NCI-H1417 treated with DMSO at 0.1 percent for 48 hours (cell line): ENCODE data around the gene SLC22A13.
"Not testable (repeated sequence)": the region's sequence is repeated elsewhere in the genome, so short reads cannot be mapped to it uniquely, and the experiment has no call there.

Experiments used
- DNase-seq: peaks from one replicate; lab custom pipeline; 2025; lab: John Stamatoyannopoulos, UW

The SLC22A13 gene

GRCh38 chr3:38307599-38307998, 42.0 kb downstream of the SLC22A13 start:
- DNase-seq: no peak

GRCh38 chr3:38308456-38308855, 42.8 kb downstream of the SLC22A13 start:
- DNase-seq: no peak

GRCh38 chr3:38311476-38311875, 45.9 kb downstream of the SLC22A13 start:
- DNase-seq: no peak

GRCh38 chr3:38311941-38312340, 46.3 kb downstream of the SLC22A13 start:
- no peak for DNase-seq

- DNase-seq: no peak
These were observed 46.7 kb downstream of the SLC22A13 start for GRCh38 chr3:38312356-38312755.

- DNase-seq: no peak
These were observed 47.7 kb downstream of the SLC22A13 start for GRCh38 chr3:38313263-38313662.

GRCh38 chr3:38313695-38314094, 48.1 kb downstream of the SLC22A13 start:
- DNase-seq: no peak

- no peak for DNase-seq
These were observed 48.6 kb downstream of the SLC22A13 start for GRCh38 chr3:38314112-38314763.

- DNase-seq: no peak
These were observed 49.3 kb downstream of the SLC22A13 start for GRCh38 chr3:38314764-38315487.

- no peak for DNase-seq
These were observed 50.0 kb downstream of the SLC22A13 start for GRCh38 chr3:38315488-38316230.

GRCh38 chr3:38316356-38317191, 51.0 kb downstream of the SLC22A13 start:
- no peak for DNase-seq

GRCh38 chr3:38317192-38317759, 51.7 kb downstream of the SLC22A13 start:
- no peak for DNase-seq

- no peak for DNase-seq
These were observed 53.4 kb downstream of the SLC22A13 start for GRCh38 chr3:38318766-38319671.

- DNase-seq: not testable (repeated sequence)
These were observed 55.0 kb downstream of the SLC22A13 start for GRCh38 chr3:38320638-38321037.

GRCh38 chr3:38323060-38323459, 57.4 kb downstream of the SLC22A13 start:
- DNase-seq: no peak

GRCh38 chr3:38325256-38325655, 59.6 kb downstream of the SLC22A13 start:
- DNase-seq: no peak

GRCh38 chr3:38327335-38328009, 61.9 kb downstream of the SLC22A13 start:
- no peak for DNase-seq
